Nephron (organoid): Measurements from ENCODE around the gene RASA1.

ENCODE experiments used
- H3K27ac Mint-ChIP-seq, 3 experiments: 2 replicates each; pipeline ENCODE4 v1.8.0; 2020; ENCODE audit warnings: mixed read lengths in 3 of 3, mild to moderate bottlenecking in 2 of 3, moderate library complexity in 1 of 3
- H3K27me3 Mint-ChIP-seq: 2 replicates; pipeline ENCODE4 v1.8.0; 2021; ENCODE audit warnings: low read depth, mild to moderate bottlenecking, moderate library complexity, mixed read lengths
- H3K36me3 Mint-ChIP-seq: 2 replicates; pipeline ENCODE4 v1.8.0; 2020; ENCODE audit warnings: low read depth, mixed read lengths
- H3K4me1 Mint-ChIP-seq: 2 replicates; pipeline ENCODE4 v1.8.0; 2020; ENCODE audit warnings: mixed read lengths
- H3K4me3 Mint-ChIP-seq, 3 experiments: 2 replicates each; pipeline ENCODE4 v1.8.0; 2020; ENCODE audit warnings: mild to moderate bottlenecking in 3 of 3, mixed read lengths in 3 of 3, moderate library complexity in 2 of 3
- H3K9me3 Mint-ChIP-seq: 2 replicates; pipeline ENCODE4 v1.8.0; 2020; ENCODE audit warnings: mixed read lengths
- CTCF ChIP-seq, 3 experiments: fragments of 200-600 bp; sonication (generic); IDR thresholded peaks; one replicate each; pipeline ENCODE4 v1.5.0; 2021; ENCODE audit warnings: antibody characterized with exemption in 3 of 3; ENCODE audit not compliant: unreplicated experiment in 3 of 3

The RASA1 gene

GRCh38 chr5:87434461-87434860, 166.8 kb downstream of the RASA1 start:
- no peaks in the 10 kb centered on the region for H3K4me1 Mint-ChIP-seq
- no peak for TF ChIP-seq CTCF (IDR thresholded peaks at IDR 0.05; ENCODE audit: unreplicated experiment in 3 of 3)
- no peaks in the 10 kb centered on the region for H3K27me3 Mint-ChIP-seq
- no peak overlapping the region for H3K4me3 Mint-ChIP-seq
- H3K9me3 Mint-ChIP-seq: peaks cover 3% of the 10 kb centered on the region
- H3K36me3 Mint-ChIP-seq: no peaks in the 10 kb centered on the region
- no peak overlapping the region for H3K27ac Mint-ChIP-seq

- no peak overlapping the region for H3K4me3 Mint-ChIP-seq
- H3K27ac Mint-ChIP-seq: no peak overlapping the region
- no peaks in the 10 kb centered on the region for H3K27me3 Mint-ChIP-seq
Observed at GRCh38 chr5:87435144-87435694, 167.5 kb downstream of the RASA1 start.

GRCh38 chr5:87437724-87438123, 170.0 kb downstream of the RASA1 start:
- no peak overlapping the region for H3K27ac Mint-ChIP-seq
- no peak overlapping the region for H3K4me3 Mint-ChIP-seq
- no peak for TF ChIP-seq CTCF (IDR thresholded peaks at IDR 0.05; ENCODE audit: unreplicated experiment in 3 of 3)
- H3K9me3 Mint-ChIP-seq: peaks cover 6% of the 10 kb centered on the region
- no peaks in the 10 kb centered on the region for H3K4me1 Mint-ChIP-seq
- H3K27me3 Mint-ChIP-seq: no peaks in the 10 kb centered on the region
- no peaks in the 10 kb centered on the region for H3K36me3 Mint-ChIP-seq

More at GRCh38 chr5:87435144-87435694, 167.5 kb downstream of the RASA1 start:
- no peaks in the 10 kb centered on the region for H3K36me3 Mint-ChIP-seq
- no peak for TF ChIP-seq CTCF (IDR thresholded peaks at IDR 0.05; ENCODE audit: unreplicated experiment in 3 of 3)
- H3K4me1 Mint-ChIP-seq: no peaks in the 10 kb centered on the region
- H3K9me3 Mint-ChIP-seq: peaks cover 3% of the 10 kb centered on the region

- no peak for TF ChIP-seq CTCF (IDR thresholded peaks at IDR 0.05; ENCODE audit: unreplicated experiment in 3 of 3)
- no peaks in the 10 kb centered on the region for H3K4me1 Mint-ChIP-seq
- no peaks in the 10 kb centered on the region for H3K27me3 Mint-ChIP-seq
- H3K9me3 Mint-ChIP-seq: peaks cover 6% of the 10 kb centered on the region
- H3K27ac Mint-ChIP-seq: no peak overlapping the region
- no peaks in the 10 kb centered on the region for H3K36me3 Mint-ChIP-seq
- H3K4me3 Mint-ChIP-seq: no peak overlapping the region
Observed at GRCh38 chr5:87438231-87438630, 170.5 kb downstream of the RASA1 start.
